Stimulated activated CD8-positive, alpha-beta memory T cell treated with anti-CD3 and anti-CD28 coated beads, Interleukin-15, amount 100 ng/mL, for 4 hours (primary cell): ENCODE data around the gene S100A14.
"Not testable (repeated sequence)": the region's sequence is repeated elsewhere in the genome, so short reads cannot be mapped to it uniquely, and the experiment has no call there.

ENCODE experiments used
- DNase-seq, 2 donors: peaks; one replicate each; pipeline ENCODE4 v3.0.0-alpha.2; 2020; ENCODE audit warnings: low read depth in 2 of 2

S100A14 gene

GRCh38 chr1:153616144-153616916, at the start of gene S100A14:
TSS of gene S100A14 (minus strand) at chr1:153616325. CDS start at chr1:153615858, 467 bp downstream.
- no peak for DNase-seq

- no peak for DNase-seq
Observed at GRCh38 chr1:153663211-153663610, 47.1 kb upstream of the S100A14 start.

- no peak for DNase-seq
Observed at GRCh38 chr1:153662269-153662668, 46.1 kb upstream of the S100A14 start.

- DNase-seq: no peak
Observed at GRCh38 chr1:153661111-153661708, 45.1 kb upstream of the S100A14 start.

GRCh38 chr1:153659656-153660055, 43.5 kb upstream of the S100A14 start:
- no peak for DNase-seq

- no peak for DNase-seq
Observed at GRCh38 chr1:153659175-153659534, 43.0 kb upstream of the S100A14 start.

- DNase-seq: peak; percentile 76 to 79
Observed at GRCh38 chr1:153658400-153659174, 42.5 kb upstream of the S100A14 start, which contains the start of gene SNAPIN. TSS of gene SNAPIN (plus strand) at chr1:153658703. CDS start at chr1:153658744, 41 bp downstream.

- no peak for DNase-seq
Observed at GRCh38 chr1:153655333-153655732, 39.2 kb upstream of the S100A14 start.

GRCh38 chr1:153652805-153653500, 36.8 kb upstream of the S100A14 start:
- no peak for DNase-seq

GRCh38 chr1:153651771-153652170, 35.6 kb upstream of the S100A14 start:
- DNase-seq: no peak

- DNase-seq: no peak
Observed at GRCh38 chr1:153649863-153650235, 33.7 kb upstream of the S100A14 start.

GRCh38 chr1:153649137-153649862, 33.2 kb upstream of the S100A14 start:
- DNase-seq: no peak

GRCh38 chr1:153648000-153648643, 32.0 kb upstream of the S100A14 start:
- no peak for DNase-seq

- no peak for DNase-seq
Observed at GRCh38 chr1:153647346-153647714, 31.2 kb upstream of the S100A14 start.

- DNase-seq: no peak
Observed at GRCh38 chr1:153646672-153647345, 30.7 kb upstream of the S100A14 start.

- DNase-seq: no peak
Observed at GRCh38 chr1:153643816-153644215, 27.7 kb upstream of the S100A14 start.

- no peak for DNase-seq
Observed at GRCh38 chr1:153643100-153643499, 27.0 kb upstream of the S100A14 start.

- DNase-seq: no peak
Observed at GRCh38 chr1:153642161-153642560, 26.0 kb upstream of the S100A14 start.

- DNase-seq: no peak
Observed at GRCh38 chr1:153640861-153641260, 24.7 kb upstream of the S100A14 start.

GRCh38 chr1:153640213-153640612, 24.1 kb upstream of the S100A14 start:
- not testable (repeated sequence) for DNase-seq
